Measurements from ENCODE around the gene TTLL3. TPM values are rescaled to one million over a fixed set of nuclear protein-coding genes. Genes with fewer than 3 reads are reported as not detected.

Gene TTLL3
- total RNA-seq, 2 donors from 2014 or later: 24.1 to 88.0 TPM

DNA sequence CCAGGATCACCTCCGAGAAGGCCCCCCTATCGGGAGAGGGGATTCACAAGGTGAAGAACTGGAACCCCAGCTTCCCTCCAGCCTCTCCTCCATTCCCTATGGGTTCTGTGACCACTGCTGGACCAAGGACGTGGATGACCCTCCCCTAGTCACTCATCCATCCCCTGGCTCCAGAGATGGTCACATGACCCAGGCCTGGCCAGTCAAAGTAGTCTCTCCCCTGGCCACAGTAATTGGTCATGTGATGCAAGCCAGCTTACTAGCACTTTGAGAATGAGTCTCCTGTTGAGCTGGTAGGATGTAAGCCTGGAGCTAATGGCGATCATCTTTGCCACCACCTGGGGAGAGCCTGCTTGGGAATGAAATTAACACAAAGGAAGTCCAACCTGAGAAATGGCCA lies 44.2 kb upstream of the TTLL3 start:
- H3K4me1 ChIP-seq: peaks cover 29% of the 10 kb centered on the region
- DNase-seq (no peak), ATAC-seq (no peak)
- intact Hi-C loops (cut with DNase I): no loop called here
- no peaks in the 10 kb centered on the region for H3K36me3 ChIP-seq (replicated peaks in 1 of 2; ENCODE audit: insufficient read depth in 1 of 2, low read depth in 2 of 2)
- no peak overlapping the region for H3K4me3 ChIP-seq
- 90 to 94% methylated on average over 3 to 4 of the region's 4 CpGs for WGBS, 2 donors
- H3K27me3 ChIP-seq: no peaks in the 10 kb centered on the region
- no peak overlapping the region for H3K27ac ChIP-seq
- H3K9me3 ChIP-seq: no peaks in the 10 kb centered on the region
- TF ChIP-seq, protein P1, sequence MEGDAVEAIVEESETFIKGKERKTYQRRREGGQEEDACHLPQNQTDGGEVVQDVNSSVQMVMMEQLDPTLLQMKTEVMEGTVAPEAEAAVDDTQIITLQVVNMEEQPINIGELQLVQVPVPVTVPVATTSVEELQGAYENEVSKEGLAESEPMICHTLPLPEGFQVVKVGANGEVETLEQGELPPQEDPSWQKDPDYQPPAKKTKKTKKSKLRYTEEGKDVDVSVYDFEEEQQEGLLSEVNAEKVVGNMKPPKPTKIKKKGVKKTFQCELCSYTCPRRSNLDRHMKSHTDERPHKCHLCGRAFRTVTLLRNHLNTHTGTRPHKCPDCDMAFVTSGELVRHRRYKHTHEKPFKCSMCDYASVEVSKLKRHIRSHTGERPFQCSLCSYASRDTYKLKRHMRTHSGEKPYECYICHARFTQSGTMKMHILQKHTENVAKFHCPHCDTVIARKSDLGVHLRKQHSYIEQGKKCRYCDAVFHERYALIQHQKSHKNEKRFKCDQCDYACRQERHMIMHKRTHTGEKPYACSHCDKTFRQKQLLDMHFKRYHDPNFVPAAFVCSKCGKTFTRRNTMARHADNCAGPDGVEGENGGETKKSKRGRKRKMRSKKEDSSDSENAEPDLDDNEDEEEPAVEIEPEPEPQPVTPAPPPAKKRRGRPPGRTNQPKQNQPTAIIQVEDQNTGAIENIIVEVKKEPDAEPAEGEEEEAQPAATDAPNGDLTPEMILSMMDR (IDR thresholded peaks at IDR 0.05): no peak
- no peak for TF ChIP-seq POLR2A (IDR thresholded peaks at IDR 0.05)

DNA sequence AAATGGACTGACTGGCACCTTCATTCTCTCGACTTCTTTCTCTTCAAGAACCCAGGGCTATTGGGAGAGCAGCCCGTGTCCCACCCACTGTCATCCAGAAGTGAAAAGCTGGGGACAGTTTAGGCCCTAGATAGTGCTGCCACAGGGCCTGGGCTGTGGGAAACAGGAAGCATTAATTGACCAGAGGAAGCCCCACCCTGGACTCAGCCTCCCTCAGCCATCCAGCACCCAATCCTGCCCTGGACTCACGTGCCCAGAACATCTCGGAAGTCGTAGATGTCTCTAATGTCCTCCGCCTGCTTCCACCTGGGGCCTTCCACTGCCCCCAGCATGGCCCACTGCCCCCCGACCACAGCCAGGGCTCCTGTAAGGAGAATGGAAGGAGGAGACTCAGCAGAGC lies 42.6 kb upstream of the TTLL3 start:
- no peaks in the 10 kb centered on the region for H3K9me3 ChIP-seq
- WGBS, 2 donors: 75 to 86% methylated on average over 5 to 7 of the region's 7 CpGs
- no peak for TF ChIP-seq POLR2A (IDR thresholded peaks at IDR 0.05)
- TF ChIP-seq, protein P1 (IDR thresholded peaks at IDR 0.05): no peak
- intact Hi-C loops (cut with DNase I): no loop called here
- H3K27ac ChIP-seq: peak overlapping the region in 2 of 4 donors; percentile 27 to 39
- DNase-seq (no peak), ATAC-seq (no peak)
- peaks cover 35% of the 10 kb centered on the region for H3K4me1 ChIP-seq
- no peaks in the 10 kb centered on the region for H3K27me3 ChIP-seq
- no peak overlapping the region for H3K4me3 ChIP-seq
- no peaks in the 10 kb centered on the region for H3K36me3 ChIP-seq (replicated peaks in 1 of 2; ENCODE audit: insufficient read depth in 1 of 2, low read depth in 2 of 2)

DNA sequence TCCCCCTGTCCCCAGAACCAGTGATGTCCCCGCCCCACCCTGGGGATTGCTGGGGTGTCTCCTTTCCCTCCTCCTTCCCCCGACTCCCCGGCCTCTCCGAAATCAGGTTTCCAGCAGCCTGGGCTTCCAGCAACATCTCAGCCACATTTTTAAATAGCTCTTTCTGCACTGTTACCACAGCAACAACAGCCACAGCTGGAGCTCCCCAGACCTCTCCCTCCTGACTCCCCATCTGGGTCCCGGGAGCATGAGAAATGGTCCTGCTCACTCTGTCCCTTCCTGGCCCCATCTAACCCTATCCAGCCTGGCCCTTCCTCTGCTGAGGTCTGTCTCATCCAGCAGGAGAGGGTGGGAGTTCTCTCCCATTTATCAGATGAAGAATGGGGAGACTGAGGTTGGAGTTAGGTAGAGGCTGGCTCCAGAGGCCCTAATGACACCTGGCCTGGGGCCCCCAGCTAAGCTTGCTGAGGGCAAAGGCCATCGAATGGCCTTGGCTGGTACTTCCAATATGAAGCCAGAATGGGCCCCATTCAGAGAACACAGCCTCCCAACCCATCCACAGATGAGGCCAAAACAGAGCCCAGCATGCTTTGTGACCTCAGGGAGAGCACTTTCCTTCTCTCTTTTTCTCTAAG lies 41.8 kb upstream of the TTLL3 start:
- intact Hi-C loops (cut with DNase I): no loop called here
- no peaks in the 10 kb centered on the region for H3K9me3 ChIP-seq
- H3K27ac ChIP-seq: peak overlapping the region in 1 of 4 donors; percentile 81
- DNase-seq (no peak), ATAC-seq (no peak)
- no peak overlapping the region for H3K4me3 ChIP-seq
- no peaks in the 10 kb centered on the region for H3K36me3 ChIP-seq (replicated peaks in 1 of 2; ENCODE audit: insufficient read depth in 1 of 2, low read depth in 2 of 2)
- 77 to 87% methylated on average over 6 of the region's 6 CpGs for WGBS, 2 donors
- no peaks in the 10 kb centered on the region for H3K27me3 ChIP-seq
- peaks cover 35% of the 10 kb centered on the region for H3K4me1 ChIP-seq
- TF ChIP-seq, protein P1 (IDR thresholded peaks at IDR 0.05): no peak
- TF ChIP-seq POLR2A (IDR thresholded peaks at IDR 0.05): no peak

DNA sequence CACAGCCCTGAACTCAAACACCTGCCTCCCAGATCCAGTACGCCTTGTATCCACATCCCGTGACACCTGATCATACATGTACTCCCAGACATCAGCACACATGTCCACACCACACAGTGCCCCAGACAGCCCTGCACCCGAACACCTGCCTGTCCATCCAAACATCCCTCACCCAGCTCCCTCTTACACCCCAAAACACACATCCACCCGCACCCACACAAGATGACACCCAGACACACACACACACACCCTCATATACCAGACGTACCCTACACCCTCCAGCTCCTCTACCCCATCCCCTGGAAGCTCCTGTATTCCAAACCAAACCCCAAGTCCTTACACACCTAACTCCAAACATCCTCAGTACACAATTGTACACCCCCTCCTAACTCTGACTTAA lies 41.0 kb upstream of the TTLL3 start:
- TF ChIP-seq, protein P1 (IDR thresholded peaks at IDR 0.05): no peak
- no peak for TF ChIP-seq POLR2A (IDR thresholded peaks at IDR 0.05)
- intact Hi-C loops (cut with DNase I): no loop called here
- ATAC-seq (no peak), DNase-seq (no peak)
- H3K27me3 ChIP-seq: no peaks in the 10 kb centered on the region
- H3K27ac ChIP-seq: peak overlapping the region in 3 of 4 donors; percentile 79 to 84 (median 81)
- H3K36me3 ChIP-seq (replicated peaks in 1 of 2; ENCODE audit: insufficient read depth in 1 of 2, low read depth in 2 of 2): no peaks in the 10 kb centered on the region
- 62 to 72% methylated on average over 5 of the region's 5 CpGs for WGBS, 2 donors
- no peak overlapping the region for H3K4me3 ChIP-seq
- no peaks in the 10 kb centered on the region for H3K9me3 ChIP-seq
- H3K4me1 ChIP-seq: peaks cover 35% of the 10 kb centered on the region

All from body of pancreas (tissue), 4 donors.